K562 (cell line): ENCODE data around the gene LTBP4. TPM values are rescaled to one million over a fixed set of nuclear protein-coding genes. Genes with fewer than 3 reads are reported as not detected.

Experiments used
- DEAF1 ChIP-seq: fragments of 450-650 bp; formaldehyde crosslinking; IDR thresholded peaks from 2 replicates; pipeline ENCODE4 v1.4.0; 2020; ENCODE audit warnings: mild to moderate bottlenecking, moderate library complexity
- ELF4 ChIP-seq: fragments of 450-650 bp; formaldehyde crosslinking; IDR thresholded peaks from 2 replicates; pipeline ENCODE4 v1.4.0; 2022; ENCODE audit warnings: missing genetic modification characterization
- LARP7 ChIP-seq: fragments of 450-650 bp; IDR thresholded peaks from 2 replicates; pipeline ENCODE4 v1.6.1; 2016
- RBM25 ChIP-seq: fragments of 200-400 bp; formaldehyde crosslinking; IDR thresholded peaks from 2 replicates; pipeline ENCODE4 v1.6.1; 2018; ENCODE audit warnings: low read length, low read depth, moderate library complexity; ENCODE audit not compliant: severe bottlenecking
- TSHZ1 ChIP-seq: fragments of 250-450 bp; sonication (Bioruptor Pico); IDR thresholded peaks from 2 replicates; pipeline ENCODE4 v1.4.0; 2020; ENCODE audit warnings: mild to moderate bottlenecking, moderate library complexity
- ZNF134 ChIP-seq: fragments of 250-450 bp; sonication (Bioruptor Pico); conservative IDR thresholded peaks from 2 replicates; pipeline ENCODE4 v1.4.0; 2020
- ZNF780A ChIP-seq: fragments of 250-450 bp; sonication (Bioruptor Pico); IDR thresholded peaks from 2 replicates; pipeline ENCODE4 v1.5.0; 2021; ENCODE audit warnings: mild to moderate bottlenecking
- polyA plus RNA-seq, 8 experiments: library from polyadenylated mRNA; depleted of rRNA in 4 of 8; stranded (reverse) in 5 of 8; unstranded in 3 of 8; fragments of >200 nt; fragmentation: Nextera tagmentation in 2 of 8; fragmentation: Illumina TruSeq in 1 of 8; extraction: Ambion mirVana in 2 of 8; extraction: Trizol in 1 of 8; gene quantifications; 2 replicates each; pipeline versions ENCODE4 v1.2.1 to v1.2.3, GENCODE V29; 2011 to 2014; ENCODE audit warnings: inconsistent platforms in 1 of 8, missing spikeins in 1 of 8
- total RNA-seq, 7 experiments: library from RNA; depleted of rRNA in 6 of 7; stranded (reverse); fragments of >200 nt in 6 of 7; fragmentation: Illumina TruSeq in 2 of 7; extraction: Trizol in 2 of 7; gene quantifications; 2 replicates each; pipeline versions ENCODE4 v1.2.1 to v1.2.3, GENCODE V29; 2011 to 2021; ENCODE audit warnings: low replicate concordance in 1 of 7
- TF ChIP-seq, protein P1 (sequence below), 2 experiments: fragments of 450-650 bp; IDR thresholded peaks; 2 replicates each; pipeline ENCODE4 v1.6.1; 2016; ENCODE audit warnings: mild to moderate bottlenecking in 2 of 2, borderline replicate concordance in 1 of 2, low read depth in 1 of 2, moderate library complexity in 1 of 2

LTBP4 gene
- total and polyA plus RNA-seq, 9 of the 15 experiments (the other 6 are each of a cell fraction or from before 2014, with no cell fraction given) = 0.35 to 160 (median 31.6) TPM

DNA sequence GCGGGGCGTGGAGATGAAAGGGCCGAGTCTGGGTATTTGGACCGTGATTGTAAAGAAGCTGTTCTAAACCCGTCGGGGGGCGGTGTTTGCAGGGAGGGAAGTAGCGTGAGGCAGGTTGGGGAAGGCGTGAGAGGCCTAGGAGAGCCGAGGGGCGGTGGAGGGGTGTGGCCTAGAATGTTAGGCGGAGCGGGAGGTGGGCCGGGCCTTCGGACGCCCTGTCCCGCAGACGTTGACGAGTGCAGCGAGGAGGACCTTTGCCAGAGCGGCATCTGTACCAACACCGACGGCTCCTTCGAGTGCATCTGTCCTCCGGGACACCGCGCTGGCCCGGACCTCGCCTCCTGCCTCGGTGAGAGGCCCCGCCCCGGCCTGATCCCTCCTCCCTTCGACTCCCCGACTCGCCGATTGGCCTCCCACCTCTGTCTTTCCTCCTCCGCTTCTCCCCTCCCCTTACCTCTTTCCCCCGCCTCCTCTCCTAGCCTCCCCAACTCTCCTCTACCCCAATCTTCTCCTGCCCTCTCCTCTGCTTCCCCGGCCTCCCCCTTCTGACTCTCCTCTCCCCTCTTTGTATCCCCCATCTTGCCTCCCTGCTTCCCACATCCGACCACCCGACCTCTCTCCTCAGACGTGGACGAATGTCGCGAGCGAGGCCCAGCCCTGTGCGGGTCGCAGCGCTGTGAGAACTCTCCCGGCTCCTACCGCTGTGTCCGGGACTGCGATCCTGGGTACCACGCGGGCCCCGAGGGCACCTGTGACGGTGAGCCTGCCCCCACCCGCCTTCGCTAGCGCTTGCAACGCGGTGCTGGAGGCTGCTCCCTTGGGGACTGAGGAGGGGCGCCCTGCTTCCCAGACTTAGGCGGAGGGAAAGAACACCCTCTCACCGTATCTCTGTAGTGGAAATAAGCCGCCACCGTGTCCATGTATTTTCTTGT is 12.8 kb downstream of the LTBP4 start (continued):
- TF ChIP-seq ELF4 (CRISPR knock-in tag) = peak; percentile 69; the same call in 1 of the 2 replicates
- TF ChIP-seq DEAF1 (CRISPR knock-in tag) = no peak
- TF ChIP-seq, protein P1, sequence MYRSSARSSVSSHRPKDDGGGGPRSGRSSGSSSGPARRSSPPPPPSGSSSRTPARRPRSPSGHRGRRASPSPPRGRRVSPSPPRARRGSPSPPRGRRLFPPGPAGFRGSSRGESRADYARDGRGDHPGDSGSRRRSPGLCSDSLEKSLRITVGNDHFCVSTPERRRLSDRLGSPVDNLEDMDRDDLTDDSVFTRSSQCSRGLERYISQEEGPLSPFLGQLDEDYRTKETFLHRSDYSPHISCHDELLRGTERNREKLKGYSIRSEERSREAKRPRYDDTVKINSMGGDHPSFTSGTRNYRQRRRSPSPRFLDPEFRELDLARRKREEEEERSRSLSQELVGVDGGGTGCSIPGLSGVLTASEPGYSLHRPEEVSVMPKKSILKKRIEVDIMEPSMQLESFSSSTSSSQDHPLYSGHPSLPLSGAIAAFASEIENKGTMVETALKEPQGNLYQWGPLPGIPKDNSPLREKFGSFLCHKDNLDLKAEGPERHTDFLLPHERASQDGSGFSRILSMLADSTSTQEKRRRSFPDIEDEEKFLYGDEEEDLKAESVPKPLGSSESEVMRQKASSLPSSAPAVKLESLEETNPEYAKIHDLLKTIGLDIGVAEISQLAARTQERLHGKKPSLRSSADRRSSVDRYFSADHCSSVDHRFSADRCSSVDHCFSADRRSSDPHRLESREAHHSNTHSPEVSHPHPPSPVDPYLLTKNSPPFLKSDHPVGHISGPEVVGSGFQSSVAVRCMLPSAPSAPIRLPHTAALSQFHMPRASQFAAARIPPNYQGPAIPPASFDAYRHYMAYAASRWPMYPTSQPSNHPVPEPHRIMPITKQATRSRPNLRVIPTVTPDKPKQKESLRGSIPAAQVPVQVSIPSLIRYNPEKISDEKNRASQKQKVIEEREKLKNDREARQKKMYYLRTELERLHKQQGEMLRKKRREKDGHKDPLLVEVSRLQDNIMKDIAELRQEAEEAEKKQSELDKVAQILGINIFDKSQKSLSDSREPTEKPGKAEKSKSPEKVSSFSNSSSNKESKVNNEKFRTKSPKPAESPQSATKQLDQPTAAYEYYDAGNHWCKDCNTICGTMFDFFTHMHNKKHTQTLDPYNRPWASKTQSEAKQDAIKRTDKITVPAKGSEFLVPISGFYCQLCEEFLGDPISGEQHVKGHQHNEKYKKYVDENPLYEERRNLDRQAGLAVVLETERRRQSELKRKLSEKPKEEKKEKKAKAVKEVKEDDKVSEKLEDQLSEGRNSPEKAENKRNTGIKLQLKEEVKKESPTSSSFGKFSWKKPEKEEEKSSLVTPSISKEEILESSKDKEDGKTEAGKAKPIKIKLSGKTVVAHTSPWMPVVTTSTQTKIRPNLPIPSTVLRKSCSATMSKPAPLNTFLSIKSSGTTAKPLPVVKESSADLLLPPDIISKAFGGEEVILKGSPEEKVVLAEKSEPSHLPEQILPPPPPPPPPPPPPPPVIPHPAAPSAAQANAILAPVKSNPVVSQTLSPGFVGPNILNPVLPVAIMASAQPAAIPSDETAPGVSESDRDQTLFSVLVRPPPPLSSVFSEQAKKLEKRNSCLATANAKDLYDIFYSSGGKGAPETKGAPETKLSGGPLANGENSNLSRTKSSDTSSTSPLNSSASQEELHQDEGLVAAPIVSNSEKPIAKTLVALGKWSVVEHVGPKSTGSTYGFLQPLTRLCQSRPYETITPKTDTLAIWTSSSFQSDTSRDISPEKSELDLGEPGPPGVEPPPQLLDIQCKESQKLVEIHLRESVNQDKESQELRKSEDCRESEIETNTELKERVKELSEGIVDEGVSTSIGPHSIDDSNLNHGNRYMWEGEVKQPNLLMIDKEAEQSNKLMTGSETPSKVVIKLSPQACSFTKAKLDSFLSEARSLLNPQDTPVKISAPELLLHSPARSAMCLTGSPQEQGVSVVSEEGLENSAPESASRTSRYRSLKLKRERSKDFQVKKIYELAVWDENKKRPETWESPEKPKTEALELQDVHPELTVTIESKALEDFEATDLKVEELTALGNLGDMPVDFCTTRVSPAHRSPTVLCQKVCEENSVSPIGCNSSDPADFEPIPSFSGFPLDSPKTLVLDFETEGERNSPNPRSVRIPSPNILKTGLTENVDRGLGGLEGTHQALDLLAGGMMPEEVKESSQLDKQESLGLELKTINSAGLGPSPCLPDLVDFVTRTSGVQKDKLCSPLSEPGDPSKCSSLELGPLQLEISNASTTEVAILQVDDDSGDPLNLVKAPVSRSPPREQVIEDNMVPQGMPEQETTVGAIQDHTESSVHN (IDR thresholded peaks at IDR 0.05; ENCODE audit: borderline replicate concordance in 1 of 2, low read depth in 1 of 2) = no peak
- TF ChIP-seq TSHZ1 (CRISPR knock-in tag) = no peak
- no peak for TF ChIP-seq RBM25
- TF ChIP-seq ZNF780A = no peak
- no peak for TF ChIP-seq ZNF134
- TF ChIP-seq LARP7 = peak; percentile 97
